A549 treated with ZK216348 at 1 μM for 4 hours (cell line): ENCODE data around the gene PLSCR5. TPM values are rescaled to one million over a fixed set of nuclear protein-coding genes. Genes with fewer than 3 reads are reported as not detected.

ENCODE experiments used
- total RNA-seq: library from RNA; stranded (reverse); fragments of 200-300 nt; extraction: Qiagen RNA extraction; gene quantifications from 5 replicates; pipeline ENCODE4 v1.2.3, GENCODE V29; 2022; ENCODE audit warnings: low read depth

The PLSCR5 gene
- total RNA-seq, result not detected in 5 replicates

GRCh38 chr3:146605106-146605505, at the start of gene PLSCR5:
Gene PLSCR5, minus strand, starts transcription at chr3:146605346. Its CDS starts 134 bp downstream, at chr3:146605212.

GRCh38 chr3:146544002-146544928, 60.9 kb downstream of the PLSCR5 start, which contains the start of gene PLSCR1:
Gene PLSCR1, minus strand, starts transcription at chr3:146544607. Its CDS starts 8,055 bp downstream, at chr3:146536552.

Other genes with a start within 250 kb of the PLSCR5 start
- not detected in 5 replicates for gene PLSCR2, start 135.8 kb downstream of the PLSCR5 start, total RNA-seq
- 43.1 to 53.4 TPM (median 45.0 TPM) in 5 replicates for gene PLSCR1, start 60.7 kb downstream of the PLSCR5 start, total RNA-seq